ENCODE measurements around the gene PCSK4.

GRCh38 chr19:1518471-1518870 is 28.3 kb upstream of the PCSK4 start:
- TF ChIP-seq ZNF221 (tag by site-specific recombination; IDR thresholded peaks at IDR 0.05; ENCODE audit: borderline replicate concordance) (no peak), ZNF501 (tag by site-specific recombination; IDR thresholded peaks at IDR 0.05) (no peak), CTCF (tag by site-specific recombination; IDR thresholded peaks at IDR 0.05) (no peak), ZNF2 (tag by site-specific recombination; IDR thresholded peaks at IDR 0.05) (no peak), ZBTB21 (tag by site-specific recombination; IDR thresholded peaks at IDR 0.05) (no peak), ELK4 (IDR thresholded peaks at IDR 0.05; ENCODE audit: borderline replicate concordance, low read depth, low read length) (no peak)

Data from HEK293 (cell line).